Measurements from ENCODE around the gene SRSF4. TPM values are rescaled to one million over a fixed set of nuclear protein-coding genes. Genes with fewer than 3 reads are reported as not detected.
"Not testable (repeated sequence)": the region's sequence is repeated elsewhere in the genome, so short reads cannot be mapped to it uniquely, and the experiment has no call there.

SRSF4 gene
- total and polyA plus RNA-seq, 2 of the 8 experiments (the other 6 are each of a cell fraction or from before 2014, with no cell fraction given) = 34.9 to 86.5 TPM

DNA sequence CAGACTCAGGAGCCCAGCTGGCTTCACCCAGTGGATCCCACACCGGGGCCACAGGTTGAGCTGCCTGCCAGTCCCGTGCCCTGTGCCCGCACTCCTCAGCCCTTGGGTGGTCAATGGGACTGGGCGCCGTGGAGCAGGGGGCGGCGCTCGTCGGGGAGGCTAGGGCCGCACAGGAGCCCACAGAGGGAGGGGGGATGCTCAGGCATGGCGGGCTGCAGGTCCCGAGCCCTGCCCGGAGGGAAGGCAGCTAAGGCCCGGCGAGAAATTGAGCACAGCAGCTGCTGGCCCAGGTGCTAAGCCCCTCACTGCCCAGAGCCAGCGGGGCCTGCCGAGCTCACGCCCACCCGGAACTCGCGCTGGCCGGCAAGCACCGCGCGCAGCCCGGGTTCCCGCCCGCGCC is 50.6 kb downstream of the SRSF4 start:
- CTCF ChIA-PET (ENCODE audit: partially characterized antibody) = interaction anchor here (1.0 to 2.7 kb wide), 8 partner anchors 9 to 88 kb away, joined by 3 to 11 read pairs (median 5); no protein-coding TSS in a partner anchor
- H4K5ac ChIP-seq (ENCODE audit: insufficient read length, low read depth, low read length) = not testable (repeated sequence)

More for the DNA sequence above, 50.6 kb downstream of the SRSF4 start:
- not testable (repeated sequence) for H2BK15ac ChIP-seq (ENCODE audit: low read length); H3K27me3 ChIP-seq (replicated peaks in 1 of 4; ENCODE audit: control insufficient read depth in 3 of 4, extremely low read depth in 1 of 4, insufficient read depth in 3 of 4, low read length in 3 of 4); H2BK20ac ChIP-seq (ENCODE audit: low read length); H3K14ac ChIP-seq (ENCODE audit: insufficient read length); H3K23ac ChIP-seq (ENCODE audit: insufficient read length); H3K4me3 ChIP-seq (ENCODE audit: extremely low read depth in 1 of 4, insufficient read depth in 2 of 4, low read depth in 3 of 4, low read length in 4 of 4); H3K9me3 ChIP-seq (ENCODE audit: insufficient read depth in 2 of 2, low read depth in 1 of 2, low read length in 1 of 2); H2BK5ac ChIP-seq (ENCODE audit: low read depth, low read length); H2AFZ ChIP-seq (ENCODE audit: low read length); H2BK12ac ChIP-seq (ENCODE audit: low read depth, low read length); H3K36me3 ChIP-seq (ENCODE audit: control insufficient read depth in 2 of 4, insufficient read depth in 4 of 4, low read length in 3 of 4); DNase-seq (ENCODE audit: low read depth in 1 of 2, low spot score in 2 of 2); H4K8ac ChIP-seq (ENCODE audit: extremely low read depth, insufficient read depth, low read length); H3K56ac ChIP-seq (replicated peaks; ENCODE audit: insufficient read length, low read depth, low read length); H3K4ac ChIP-seq (replicated peaks; ENCODE audit: insufficient read length, low read depth, low read length); H2AK5ac ChIP-seq (ENCODE audit: low read depth, low read length); H3K79me2 ChIP-seq (ENCODE audit: control insufficient read depth in 1 of 2, insufficient read depth in 2 of 2, low read length in 2 of 2); H3K4me2 ChIP-seq (ENCODE audit: insufficient read depth in 1 of 2, low read depth in 2 of 2, low read length in 2 of 2); H3K18ac ChIP-seq (ENCODE audit: extremely low read depth, low read length); H3K9ac ChIP-seq (replicated peaks in 1 of 4; ENCODE audit: extremely low read depth in 1 of 4, low read depth in 3 of 4, low read length in 3 of 4); FAIRE-seq; H4K91ac ChIP-seq (replicated peaks; ENCODE audit: insufficient read length, low read length); H3K4me1 ChIP-seq (replicated peaks in 1 of 4; ENCODE audit: control insufficient read depth in 3 of 4, insufficient read depth in 4 of 4, low read length in 3 of 4); H2BK120ac ChIP-seq (replicated peaks; ENCODE audit: low read depth, low read length); H3K79me1 ChIP-seq (ENCODE audit: low read depth, low read length); H3K27ac ChIP-seq (ENCODE audit: low read depth, low read length); H4K20me1 ChIP-seq (replicated peaks in 1 of 2; ENCODE audit: control insufficient read depth in 1 of 2, insufficient read depth in 2 of 2, low read length in 2 of 2); H3K23me2 ChIP-seq (ENCODE audit: low read depth, low read length)
- WGBS, 2 experiments (ENCODE audit: extremely low coverage in 1 of 2, insufficient coverage in 1 of 2, insufficient read length in 1 of 2, insufficient replicate concordance in 2 of 2, low coverage in 1 of 2, low lambda C conversion rate in 2 of 2, missing lambda C conversion rate in 1 of 2) = 98% methylated on average over 28 of the region's 29 CpGs; no CpG with 5 or more reads in 1 of the 2 experiments
- POLR2A ChIA-PET (ENCODE audit: partially characterized antibody) = interaction anchor here (0.7 to 2.5 kb wide), 3 partner anchors 9 to 51 kb away, joined by 3 to 6 read pairs (median 5); partner anchors contain the start of gene SRSF4

Measured in H1 (cell line).